PC-3 (cell line): ENCODE measurements around the gene GFOD1. TPM values are rescaled to one million over a fixed set of nuclear protein-coding genes. Genes with fewer than 3 reads are reported as not detected.

Experiments
- ATAC-seq: fragments of 200-7000 bp; cut with Tn5 transposase; 2 replicates; pipeline ENCODE4 v1.9.1; 2020; ENCODE audit warnings: mild to moderate bottlenecking, moderate library complexity
- BruUV-seq: library from RNA; stranded (reverse); fragments of 400-500 nt; replicated peaks from 2 replicates; lab custom pipeline; 2021; lab: Mats Ljungman, UMichigan
- CTCF ChIA-PET: fragments of 300-600 bp; sonication (Branson Sonifier 250); formaldehyde crosslinking; loops from one replicate; lab custom pipeline; 2022; ENCODE audit warnings: antibody characterized with exemption; lab: Charles Lee
- POLR2A ChIA-PET: fragments of 300-600 bp; sonication (Branson Sonifier 250); formaldehyde crosslinking; loops from one replicate; lab custom pipeline; 2022; ENCODE audit warnings: antibody characterized with exemption; ENCODE audit not compliant: unreplicated experiment; lab: Charles Lee
- DNase-seq: peaks from one replicate; pipeline ENCODE4 v3.0.0-alpha.2; 2015
- H2AFZ ChIP-seq: fragments of 300-600 bp; sonication (generic); 2 replicates; pipeline ENCODE4 v1.6.0; 2016; ENCODE audit warnings: antibody characterized with exemption, low read length
- H3F3A ChIP-seq: fragments of 300-600 bp; sonication (generic); one replicate; pipeline ENCODE4 v1.6.0; 2017; ENCODE audit warnings: antibody characterized with exemption, low read length, control low read depth, mild to moderate bottlenecking; ENCODE audit not compliant: unreplicated experiment
- H3K27ac ChIP-seq: fragments of 300-600 bp; sonication (generic); 2 replicates; pipeline ENCODE4 v1.5.1; 2016; ENCODE audit warnings: mild to moderate bottlenecking, low read length
- H3K27me3 ChIP-seq: fragments of 300-600 bp; sonication (generic); 2 replicates; pipeline ENCODE4 v1.6.1; 2016; ENCODE audit warnings: low read length, mixed read lengths
- H3K36me3 ChIP-seq: fragments of 300-600 bp; sonication (generic); 2 replicates; pipeline ENCODE4 v1.6.1; 2016; ENCODE audit warnings: low read depth, mixed run types, low read length, mixed read lengths
- H3K4me1 ChIP-seq: fragments of 300-600 bp; sonication (generic); 2 replicates; pipeline ENCODE4 v1.5.1; 2016; ENCODE audit warnings: low read length; ENCODE audit not compliant: insufficient read depth
- H3K4me2 ChIP-seq: fragments of 300-600 bp; sonication (generic); 2 replicates; pipeline ENCODE4 v1.6.0; 2016; ENCODE audit warnings: low read length
- H3K4me3 ChIP-seq: fragments of 300-600 bp; sonication (generic); 2 replicates; pipeline ENCODE4 v1.5.1; 2016; ENCODE audit warnings: mild to moderate bottlenecking, low read length, mixed read lengths
- H3K79me2 ChIP-seq: fragments of 300-600 bp; sonication (generic); 2 replicates; pipeline ENCODE4 v1.6.1; 2017; ENCODE audit warnings: low read length, mixed read lengths
- H3K9ac ChIP-seq: fragments of 300-600 bp; sonication (generic); 2 replicates; pipeline ENCODE4 v1.6.0; 2016; ENCODE audit warnings: mild to moderate bottlenecking, low read length
- H3K9me2 ChIP-seq: fragments of 300-600 bp; sonication (generic); replicated peaks from 2 replicates; pipeline ENCODE4 v1.6.1; 2016; ENCODE audit warnings: mixed run types, low read length, mixed read lengths
- H3K9me3 ChIP-seq: fragments of 300-600 bp; sonication (generic); 2 replicates; pipeline ENCODE4 v1.6.1; 2016; ENCODE audit warnings: low read length, mixed read lengths
- H4K20me1 ChIP-seq: fragments of 300-600 bp; sonication (generic); 2 replicates; pipeline ENCODE4 v1.6.1; 2016; ENCODE audit warnings: low read length, mixed read lengths
- CTCF ChIP-seq: fragments of 300-600 bp; sonication (generic); conservative IDR thresholded peaks from 2 replicates; pipeline ENCODE4 v1.5.1; 2017; ENCODE audit warnings: antibody characterized with exemption, low read depth, mild to moderate bottlenecking, low read length
- EZH2 ChIP-seq: fragments of 300-600 bp; sonication (generic); IDR thresholded peaks from one replicate; pipeline ENCODE4 v1.6.1; 2017; ENCODE audit warnings: antibody characterized with exemption, mild to moderate bottlenecking, low read length; ENCODE audit not compliant: unreplicated experiment
- EZH2phosphoT487 ChIP-seq: fragments of 300-600 bp; sonication (generic); IDR thresholded peaks from 2 replicates; pipeline ENCODE4 v1.6.1; 2018; ENCODE audit warnings: mild to moderate bottlenecking, antibody characterized with exemption, low read length, borderline replicate concordance
- intact Hi-C: fragments of 100-400 bp; cut with micrococcal nuclease; formaldehyde crosslinking; loops from 2 replicates; pipeline ENCODE4 v1.9.0; 2023
- total RNA-seq: library from RNA; depleted of rRNA; stranded (reverse); fragments of >200 nt; gene quantifications from 2 replicates; pipeline ENCODE4 v1.2.3, GENCODE V29; 2014

The GFOD1 gene
- total RNA-seq, 1 experiment from 2014 or later = 16.0 TPM

- Histone ChIP-seq H3K9ac (no peak overlapping the region), H3K4me3 (no peak overlapping the region), H3K27me3 (no peaks in the 10 kb centered on the region), H3K9me3 (no peaks in the 10 kb centered on the region), H3K27ac (no peak overlapping the region), H3K9me2 (no peaks in the 10 kb centered on the region), H3K36me3 (no peaks in the 10 kb centered on the region), H3K4me1 (no peaks in the 10 kb centered on the region), H3K79me2 (no peaks in the 10 kb centered on the region), H4K20me1 (no peaks in the 10 kb centered on the region), H3F3A (no peaks in the 10 kb centered on the region), H2AFZ (no peak overlapping the region), H3K4me2 (no peak overlapping the region)
- BruUV-seq = no TSS peak
- TF ChIP-seq CTCF (no peak), EZH2phosphoT487 (no peak), EZH2 (no peak)
- intact Hi-C loops = no loop called here
- ChIA-PET CTCF (no interaction called here), POLR2A (no interaction called here)
- DNase-seq (no peak), ATAC-seq (no peak)
These were observed 68.6 kb downstream of the GFOD1 start for GRCh38 chr6:13418844-13419243.

DNA sequence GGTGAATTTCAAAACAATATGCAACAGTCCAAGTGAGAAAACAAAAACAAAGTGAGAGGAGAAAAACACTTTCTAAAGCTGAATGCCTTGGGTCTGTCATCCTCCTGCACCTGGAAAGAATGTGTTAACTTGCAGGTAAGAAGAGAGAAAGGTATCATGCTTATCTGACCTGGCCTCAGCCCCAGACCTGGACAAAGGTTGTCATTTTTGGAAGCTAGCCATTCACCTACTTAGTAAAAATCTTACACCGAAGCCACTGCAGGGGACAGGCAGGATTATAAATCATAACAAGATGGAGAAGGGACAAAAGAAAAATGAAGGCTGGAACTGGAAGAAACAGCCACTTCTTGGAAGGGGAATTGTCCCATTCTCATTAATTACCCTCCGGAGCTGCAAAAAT is 69.4 kb downstream of the GFOD1 start:
- no peak for DNase-seq
- intact Hi-C loops = no loop called here
- H3K4me1 ChIP-seq = no peaks in the 10 kb centered on the region
- no peak overlapping the region for H3K4me3 ChIP-seq
- H3K79me2 ChIP-seq = no peaks in the 10 kb centered on the region
- no peaks in the 10 kb centered on the region for H3K36me3 ChIP-seq
- H3K9me3 ChIP-seq = no peaks in the 10 kb centered on the region
- TF ChIP-seq EZH2 (no peak), CTCF (no peak), EZH2phosphoT487 (no peak)
- no peaks in the 10 kb centered on the region for H4K20me1 ChIP-seq
- ATAC-seq = no peak
- POLR2A ChIA-PET = no interaction called here
- no peaks in the 10 kb centered on the region for H3F3A ChIP-seq
- H3K27ac ChIP-seq = no peak overlapping the region
- H3K4me2 ChIP-seq = no peak overlapping the region
- no TSS peak for BruUV-seq
- H3K27me3 ChIP-seq = no peaks in the 10 kb centered on the region
- H3K9ac ChIP-seq = no peak overlapping the region
- no peaks in the 10 kb centered on the region for H3K9me2 ChIP-seq
- CTCF ChIA-PET = no interaction called here
- H2AFZ ChIP-seq = no peak overlapping the region

DNA sequence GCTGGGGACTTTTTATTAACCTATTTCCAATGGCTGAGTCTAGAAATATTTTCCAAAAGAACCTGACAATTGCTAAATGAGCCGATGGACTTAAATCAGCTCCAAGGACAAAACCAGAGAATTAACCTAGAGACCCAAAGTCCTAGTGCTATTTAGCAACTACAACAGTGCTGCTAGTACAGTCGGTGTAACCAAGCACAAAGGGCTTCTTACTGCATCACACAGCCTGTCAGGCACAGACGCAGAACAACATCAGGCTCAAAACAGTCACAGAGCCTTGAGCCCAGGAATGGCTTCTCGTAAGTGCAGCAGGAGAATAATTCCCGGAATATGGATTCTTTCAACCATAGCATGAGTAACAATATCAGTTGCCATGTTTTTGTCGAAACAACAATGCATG is 70.0 kb downstream of the GFOD1 start:
- H3K4me3 ChIP-seq = no peak overlapping the region
- TF ChIP-seq EZH2phosphoT487 = no peak
- TF ChIP-seq EZH2 = no peak
- TF ChIP-seq CTCF = no peak
- no peak overlapping the region for H3K27ac ChIP-seq
- H3K9me3 ChIP-seq = no peaks in the 10 kb centered on the region
- no peaks in the 10 kb centered on the region for H3K4me1 ChIP-seq
- no peak overlapping the region for H2AFZ ChIP-seq
- ATAC-seq = no peak
- H4K20me1 ChIP-seq = no peaks in the 10 kb centered on the region
- H3K4me2 ChIP-seq = no peak overlapping the region
- POLR2A ChIA-PET = no interaction called here
- H3K9me2 ChIP-seq = no peaks in the 10 kb centered on the region
- no TSS peak for BruUV-seq
- no peak for DNase-seq
- no peaks in the 10 kb centered on the region for H3K36me3 ChIP-seq
- no peak overlapping the region for H3K9ac ChIP-seq
- no peaks in the 10 kb centered on the region for H3F3A ChIP-seq
- intact Hi-C loops = no loop called here
- no peaks in the 10 kb centered on the region for H3K27me3 ChIP-seq
- H3K79me2 ChIP-seq = no peaks in the 10 kb centered on the region
- CTCF ChIA-PET = no interaction called here
